Measurements from ENCODE around the gene ARHGAP22.

Gene ARHGAP22

GRCh38 chr10:48400129-48400849 is 204.6 kb downstream of the ARHGAP22 start:
- DNase-seq (ENCODE audit: low read depth in 2 of 2, low spot score in 1 of 2), result no peak

- no peak for DNase-seq (ENCODE audit: low read depth in 2 of 2, low spot score in 1 of 2)
Measured at GRCh38 chr10:48399551-48399950, 205.3 kb downstream of the ARHGAP22 start.

- DNase-seq (ENCODE audit: low read depth in 2 of 2, low spot score in 1 of 2), result no peak
Measured at GRCh38 chr10:48399056-48399541, 205.8 kb downstream of the ARHGAP22 start.

GRCh38 chr10:48398261-48398660 is 206.6 kb downstream of the ARHGAP22 start:
- no peak for DNase-seq (ENCODE audit: low read depth in 2 of 2, low spot score in 1 of 2)

Measured in stimulated activated CD8-positive, alpha-beta memory T cell treated with anti-CD3 and anti-CD28 coated beads, Interleukin-4, amount 100 ng/mL, for 1 hour (primary cell).